HL-60/S4 (cell line): ENCODE measurements around the gene TRIM14.
"Not testable (repeated sequence)": the region's sequence is repeated elsewhere in the genome, so short reads cannot be mapped to it uniquely, and the experiment has no call there.

Experiments used
- in situ Hi-C: fragments of 300-500 bp; cut with MboI; formaldehyde crosslinking; loops from 2 replicates; pipeline ENCODE4 v1.14.3; 2022; ENCODE audit warnings: low sequenced_read_pairs

TRIM14 gene

DNA sequence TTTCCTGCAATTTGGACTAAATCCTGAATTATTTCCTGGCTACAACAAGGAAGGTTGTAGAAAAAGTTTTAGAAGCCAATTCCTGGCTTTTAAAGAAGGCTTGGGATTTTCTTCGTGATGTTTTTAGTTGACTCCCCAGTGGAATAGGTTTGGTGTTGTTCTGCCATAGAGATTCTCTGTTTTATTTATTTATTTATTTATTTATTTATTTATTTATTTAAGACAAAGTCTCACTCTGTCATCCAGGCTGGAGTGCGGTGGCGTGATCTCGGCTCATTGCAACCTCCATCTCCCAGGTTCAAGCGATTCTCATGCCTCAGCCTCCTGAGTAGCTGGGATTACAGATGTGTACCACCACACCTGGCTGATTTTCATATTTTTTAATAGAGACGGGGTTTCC is 1.9 kb downstream of the TRIM14 start:
- in situ Hi-C loops, result not testable (repeated sequence)

DNA sequence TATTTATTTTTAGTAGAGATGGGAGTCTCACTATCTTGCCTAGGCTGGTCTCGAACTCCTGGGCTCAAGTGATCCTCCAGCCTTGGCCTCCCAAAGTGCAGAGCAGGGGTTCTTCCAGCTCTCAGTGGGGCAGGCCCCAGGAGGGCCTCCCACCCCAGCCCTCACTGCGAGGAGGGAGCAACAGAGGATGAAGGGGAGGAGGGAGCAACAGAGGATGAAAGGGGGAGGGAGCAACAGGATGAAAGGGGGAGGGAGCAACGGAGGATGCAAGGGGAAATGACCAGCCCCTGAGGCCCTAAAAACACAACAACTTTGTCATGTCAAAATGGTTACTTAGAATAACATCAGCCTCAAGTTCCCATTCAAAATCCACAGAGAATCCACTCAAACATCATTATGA is 10.0 kb downstream of the TRIM14 start:
- in situ Hi-C loops, result no loop called here

DNA sequence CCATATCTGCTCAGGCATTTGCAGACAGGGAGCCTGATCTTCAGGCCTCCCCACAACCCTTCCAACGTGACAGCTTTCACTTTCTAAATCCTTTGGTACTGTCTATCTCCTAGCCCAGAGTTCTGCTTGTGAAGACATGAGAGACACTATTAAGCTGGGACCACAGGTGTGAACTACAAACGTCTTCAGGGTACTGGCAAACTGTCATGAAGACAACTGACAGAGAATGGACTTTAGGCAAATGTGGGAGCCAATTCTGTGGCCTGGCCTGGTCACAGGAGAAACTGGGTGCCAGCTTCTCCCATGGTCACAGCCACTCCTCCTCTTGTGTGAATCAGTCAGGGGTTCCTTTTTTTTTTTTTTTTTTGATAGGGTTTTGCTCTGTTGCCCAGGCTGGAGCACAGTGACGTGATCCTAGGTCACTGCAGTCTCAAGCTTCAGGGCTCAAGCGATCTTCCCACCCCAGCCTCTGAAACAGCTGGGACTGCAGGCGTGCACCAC is 10.4 kb downstream of the TRIM14 start:
- in situ Hi-C loops, result no loop called here

DNA sequence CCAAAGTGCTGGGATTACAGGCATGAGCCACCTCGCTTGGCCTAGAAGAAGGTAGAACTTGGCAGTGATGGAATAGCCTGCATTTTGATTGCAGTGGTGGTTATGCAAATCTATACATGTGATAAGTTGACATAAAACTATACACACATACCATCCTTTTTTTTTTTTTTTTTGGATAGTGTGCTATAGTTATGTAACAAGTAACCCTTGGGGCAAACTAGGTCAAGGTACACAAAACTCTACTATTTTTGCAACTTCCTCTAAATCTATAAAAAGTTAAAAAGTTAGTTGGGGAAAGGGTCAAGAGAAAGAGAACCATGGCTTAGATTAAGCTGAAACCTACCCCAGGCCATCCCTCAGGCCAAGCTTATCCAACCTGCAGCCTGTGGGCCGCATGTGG is 11.1 kb downstream of the TRIM14 start:
- in situ Hi-C loops, result no loop called here

DNA sequence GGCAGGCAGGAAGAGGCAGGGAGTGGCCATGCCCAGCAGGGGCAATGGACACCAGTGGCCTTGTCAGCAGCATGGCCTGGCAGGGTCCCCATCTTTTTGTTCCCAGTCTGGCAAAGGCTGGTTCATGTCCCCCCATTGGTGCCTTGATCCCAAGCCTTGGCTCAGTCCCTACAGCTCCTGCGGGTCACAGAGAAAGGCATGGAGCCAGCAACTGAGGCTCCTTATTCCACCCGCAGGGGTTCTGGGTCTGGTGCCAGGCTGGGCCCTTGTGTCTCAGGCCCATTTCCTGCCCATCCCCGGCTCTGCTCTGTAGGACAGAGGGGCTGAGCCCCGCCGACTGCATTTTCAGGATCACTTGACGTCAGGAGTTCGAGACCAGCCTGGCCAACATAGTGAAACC is 14.0 kb downstream of the TRIM14 start:
- in situ Hi-C loops, result no loop called here

DNA sequence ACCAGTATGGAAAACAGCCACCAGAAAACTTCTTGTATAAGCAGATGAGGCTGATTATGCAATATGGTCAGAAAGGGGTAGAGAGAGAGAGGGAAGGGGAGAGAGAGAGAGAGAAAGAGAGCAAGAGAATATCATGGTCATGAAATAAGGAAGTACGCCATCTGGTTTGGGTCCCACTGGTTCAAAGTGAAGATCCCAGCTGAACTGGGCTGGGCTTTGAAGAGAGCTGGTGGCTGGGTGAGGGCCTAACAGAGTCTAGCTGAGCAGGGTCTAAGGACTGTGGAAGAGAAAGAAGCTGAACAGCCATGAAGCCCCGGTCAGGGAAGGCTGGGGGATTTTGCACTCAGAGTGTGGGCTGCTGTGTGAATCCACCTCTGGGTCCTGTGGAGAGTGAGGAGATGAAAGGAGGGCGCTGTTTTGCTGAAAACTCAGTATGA is 14.6 kb downstream of the TRIM14 start:
- in situ Hi-C loops, result no loop called here

DNA sequence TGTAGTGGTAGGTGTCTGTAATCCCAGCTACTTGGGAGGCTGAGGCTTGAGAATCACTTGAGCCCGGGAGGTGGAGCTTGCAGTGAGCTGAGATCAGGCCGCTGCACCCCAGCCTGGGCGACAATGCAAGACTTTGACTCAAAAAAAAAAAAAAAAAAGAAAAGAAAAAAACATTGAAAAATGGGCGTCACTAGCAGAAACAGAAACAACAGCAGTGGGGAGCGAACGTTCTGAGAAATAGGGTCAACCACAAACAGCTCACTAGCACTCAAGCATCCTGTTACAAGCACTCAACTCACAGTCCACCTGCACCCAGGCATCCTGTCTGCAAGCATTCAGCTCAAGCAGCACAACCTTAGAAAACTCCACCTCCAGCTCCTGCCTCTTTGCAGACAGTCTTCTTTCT is 17.2 kb downstream of the TRIM14 start:
- in situ Hi-C loops, result no loop called here

DNA sequence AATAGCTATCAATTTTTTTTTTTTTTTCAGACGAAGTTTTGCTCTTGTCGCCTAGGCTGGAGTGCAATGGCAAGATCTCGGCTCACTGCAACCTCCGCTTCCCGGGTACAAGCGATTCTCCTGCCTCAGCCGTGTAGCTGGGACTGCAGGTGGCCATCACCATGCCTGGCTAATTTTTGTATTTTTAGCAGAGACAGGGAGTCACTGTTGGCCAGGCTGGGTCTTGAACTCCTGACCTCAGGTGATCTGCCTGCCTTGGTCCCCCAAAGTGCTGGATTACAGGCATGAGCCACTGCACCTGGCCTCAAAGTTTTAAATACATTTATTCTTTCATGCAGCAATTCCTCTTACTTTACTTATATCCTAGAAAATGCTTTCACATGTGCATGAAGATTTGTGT is 17.6 kb downstream of the TRIM14 start:
- in situ Hi-C loops, result no loop called here

DNA sequence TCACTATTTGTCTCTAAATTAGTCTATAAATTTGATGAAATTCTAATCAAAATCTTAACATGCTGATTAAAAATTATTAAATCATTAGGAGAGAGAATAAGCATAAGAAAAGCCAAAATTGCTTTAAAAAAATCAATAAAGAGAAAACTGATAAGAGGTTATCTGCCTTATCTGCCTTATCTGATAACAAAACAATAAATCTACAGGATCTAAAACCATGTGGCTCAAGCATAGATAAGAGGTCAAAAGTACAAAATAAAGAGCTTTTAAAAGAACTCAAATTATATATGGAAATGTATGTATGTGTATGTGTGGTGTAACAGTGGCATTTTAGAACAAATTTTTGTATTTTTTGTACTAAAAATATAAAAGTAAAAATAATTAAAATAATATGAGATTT is 18.6 kb downstream of the TRIM14 start:
- in situ Hi-C loops, result no loop called here

DNA sequence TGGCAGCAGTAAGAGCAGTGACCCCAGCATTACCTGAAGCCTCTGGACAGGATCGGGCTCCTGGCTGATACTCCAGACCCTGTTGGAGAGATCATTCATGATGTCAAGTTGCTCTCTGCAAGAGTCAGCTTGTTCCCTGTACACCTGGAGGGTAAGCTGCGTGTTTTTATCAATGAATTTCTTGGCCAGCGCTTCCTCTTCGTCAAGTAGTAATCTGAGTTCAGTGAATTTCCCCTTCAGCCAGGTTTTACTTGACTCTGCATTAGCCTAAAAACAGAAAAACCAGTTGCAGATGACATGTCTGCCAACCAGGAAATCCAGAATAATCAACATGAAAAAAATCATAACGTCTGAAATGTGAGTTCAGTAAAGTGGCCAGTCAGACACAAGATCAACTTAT is 19.1 kb downstream of the TRIM14 start:
- in situ Hi-C loops, result no loop called here

DNA sequence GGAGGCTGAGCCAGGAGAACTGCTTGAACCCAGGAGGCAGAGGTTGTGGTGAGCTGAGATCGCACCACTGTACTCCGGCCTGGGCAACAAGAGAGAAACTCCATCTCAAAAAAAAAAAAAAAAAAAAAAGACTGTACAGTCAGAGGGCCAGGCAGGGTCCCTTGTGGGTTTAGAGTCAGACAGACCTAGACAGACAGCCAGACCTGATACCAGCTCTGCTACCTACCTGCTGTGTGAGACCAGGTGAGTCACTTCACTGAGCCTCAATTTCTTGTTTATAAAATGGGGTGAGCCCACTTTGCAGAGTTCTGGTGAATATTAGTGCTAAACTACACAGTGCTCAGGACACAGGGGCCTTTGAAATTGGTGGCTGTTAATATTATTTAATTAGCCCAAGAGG is 19.7 kb downstream of the TRIM14 start:
- in situ Hi-C loops, result no loop called here

DNA sequence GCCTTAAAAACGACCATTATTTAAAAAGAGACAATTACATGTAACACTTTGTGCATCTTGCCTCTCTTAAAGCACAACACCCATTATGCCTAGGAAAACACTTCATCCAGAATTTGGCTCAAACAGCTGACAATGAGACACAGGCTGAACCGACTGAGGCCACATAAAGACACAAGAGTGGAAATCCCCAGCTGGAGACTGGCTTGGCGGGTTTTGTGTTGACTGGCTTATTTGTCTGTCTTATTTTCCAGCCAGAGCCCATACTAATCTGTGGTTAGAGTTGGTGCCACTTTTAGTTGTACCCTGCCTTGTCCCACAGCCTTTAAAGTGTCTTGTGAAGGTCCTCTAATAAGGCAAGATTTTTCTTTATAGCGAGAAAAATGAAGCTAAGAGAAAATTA is 21.2 kb downstream of the TRIM14 start:
- in situ Hi-C loops, result no loop called here

DNA sequence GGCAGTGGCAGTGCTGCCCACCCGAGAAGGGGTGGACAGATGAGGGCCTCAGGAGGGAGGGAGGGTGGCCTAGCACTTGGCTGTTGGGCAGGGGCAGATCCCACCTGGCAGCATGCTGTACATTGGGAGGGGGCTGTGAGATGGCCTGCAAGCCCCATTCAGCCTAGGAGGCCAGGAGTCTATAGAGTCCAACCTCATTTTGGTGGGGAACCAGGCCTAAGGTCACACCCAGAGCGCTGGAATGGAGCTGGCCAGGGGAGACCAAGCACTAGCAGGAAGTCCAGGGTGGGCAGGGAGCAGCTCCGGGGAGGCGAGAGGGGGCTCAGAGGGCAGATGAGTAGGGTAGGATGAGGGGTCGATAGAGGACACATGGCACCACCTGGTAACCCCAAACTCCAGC is 22.9 kb downstream of the TRIM14 start:
- in situ Hi-C loops, result no loop called here

DNA sequence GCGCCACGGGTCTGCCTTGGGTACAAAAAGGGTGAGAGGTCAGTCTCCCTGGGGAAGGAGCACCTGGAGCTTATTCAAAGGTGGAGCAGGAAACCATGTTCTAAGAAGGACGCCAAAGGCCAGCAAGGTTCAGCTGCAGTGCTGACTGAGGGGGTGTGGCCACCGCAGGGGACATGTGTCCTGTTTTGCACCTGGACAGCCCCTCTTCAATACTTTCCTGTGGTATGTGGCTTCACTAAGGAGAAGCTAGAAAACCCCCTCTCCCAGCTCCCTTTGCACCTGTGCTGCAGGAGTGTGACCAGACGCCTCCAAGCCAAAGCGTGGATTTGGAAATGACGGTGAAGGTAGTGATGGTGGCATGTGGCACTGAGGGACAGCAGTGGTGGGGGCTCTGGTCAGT is 23.6 kb downstream of the TRIM14 start:
- in situ Hi-C loops, result no loop called here

DNA sequence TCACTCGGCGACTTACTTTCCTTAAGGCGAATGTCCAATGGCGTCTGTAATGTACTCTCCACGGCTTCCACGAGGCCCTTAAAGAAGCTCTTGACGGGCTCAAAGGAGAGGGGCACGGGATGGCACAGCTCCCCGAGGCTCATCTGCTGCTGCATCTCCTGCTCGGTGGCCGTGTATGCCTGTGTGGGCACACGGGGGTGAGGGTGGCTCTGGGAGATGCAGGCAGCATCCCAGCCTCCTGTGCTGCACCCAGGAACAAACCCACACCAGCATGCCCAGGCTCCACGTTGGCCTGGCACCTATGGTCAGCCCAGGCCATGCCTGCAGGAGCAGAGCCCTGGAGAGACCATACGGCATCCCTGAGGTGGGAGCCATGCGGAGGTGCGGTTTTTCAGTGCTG is 24.2 kb downstream of the TRIM14 start:
- in situ Hi-C loops, result no loop called here

DNA sequence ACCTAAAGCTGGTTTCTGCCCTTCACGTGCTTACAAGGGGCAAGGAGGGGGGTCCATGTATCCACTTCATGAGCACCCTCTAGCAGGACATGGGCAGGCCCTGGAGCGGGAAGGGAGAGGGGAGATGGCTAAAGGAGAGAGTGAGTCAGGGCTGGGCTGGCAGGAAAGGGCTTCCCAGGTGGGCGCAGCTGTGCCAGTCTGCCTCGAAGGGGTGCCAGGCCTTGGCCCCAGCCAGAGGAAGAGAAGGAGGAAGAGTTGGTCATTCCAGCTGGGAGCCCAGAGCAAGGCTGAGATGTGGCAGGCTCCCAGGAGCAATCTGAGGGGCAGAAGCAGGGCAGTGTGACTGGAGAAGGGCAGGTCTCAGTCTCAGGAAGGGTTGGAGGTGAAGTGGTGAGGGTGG is 24.7 kb downstream of the TRIM14 start:
- in situ Hi-C loops, result no loop called here

DNA sequence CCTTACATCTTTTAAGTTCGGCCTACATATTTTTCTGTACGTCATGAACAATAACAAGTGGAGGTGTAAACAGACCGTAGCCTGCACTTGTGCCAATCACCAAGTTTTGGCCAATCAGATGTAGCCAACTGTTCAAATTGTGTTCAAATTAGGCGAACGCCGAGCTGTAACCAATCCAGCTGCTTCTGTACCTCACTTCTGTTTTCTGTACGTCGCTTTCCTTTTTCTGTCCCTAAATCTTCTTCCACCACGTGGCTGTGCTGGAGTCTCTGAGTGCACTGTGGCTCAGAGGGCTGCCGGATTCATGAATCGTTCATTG is 26.4 kb downstream of the TRIM14 start:
- in situ Hi-C loops, result no loop called here

DNA sequence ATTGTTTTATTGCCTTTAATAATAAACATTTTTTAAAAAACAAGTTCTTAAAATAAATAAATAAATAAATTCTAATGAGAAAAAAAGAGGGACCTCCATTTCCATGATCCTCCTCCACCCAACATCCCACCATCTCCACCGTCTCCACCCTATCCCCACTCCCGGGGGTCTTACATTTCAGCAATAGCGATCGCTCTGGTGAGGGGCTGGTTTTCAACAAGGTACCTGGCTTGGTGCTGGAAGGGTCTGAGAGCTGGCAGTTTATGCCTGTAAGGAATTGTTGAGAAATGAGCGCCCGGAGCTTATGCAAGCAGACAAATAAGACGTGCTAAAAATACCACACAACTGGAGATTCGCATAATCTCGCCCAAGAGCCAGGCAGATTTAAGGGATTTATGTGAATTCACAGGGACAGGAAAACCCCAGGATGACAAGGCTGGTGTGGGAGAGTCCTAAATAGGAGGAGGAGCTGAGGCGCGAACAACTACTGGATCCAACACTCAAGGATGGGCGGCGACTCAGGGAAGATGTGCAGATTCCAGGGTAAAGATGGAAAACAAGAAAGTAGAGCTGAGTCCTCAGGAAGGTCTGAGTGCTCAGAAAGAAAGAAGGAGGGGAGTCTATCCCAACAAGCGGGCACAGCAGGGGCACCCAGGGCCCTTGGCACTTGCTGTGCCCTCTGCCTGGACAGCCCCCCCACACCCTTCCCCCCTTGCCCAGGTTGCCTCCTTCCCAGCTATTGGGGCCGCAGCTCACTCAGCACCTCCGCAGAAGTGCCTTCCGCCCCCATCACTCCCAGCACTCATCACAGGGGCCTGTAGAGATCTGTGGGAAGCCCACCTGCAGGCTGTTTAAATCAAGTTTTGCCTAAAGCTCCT is 27.0 kb downstream of the TRIM14 start:
- in situ Hi-C loops, result no loop called here

DNA sequence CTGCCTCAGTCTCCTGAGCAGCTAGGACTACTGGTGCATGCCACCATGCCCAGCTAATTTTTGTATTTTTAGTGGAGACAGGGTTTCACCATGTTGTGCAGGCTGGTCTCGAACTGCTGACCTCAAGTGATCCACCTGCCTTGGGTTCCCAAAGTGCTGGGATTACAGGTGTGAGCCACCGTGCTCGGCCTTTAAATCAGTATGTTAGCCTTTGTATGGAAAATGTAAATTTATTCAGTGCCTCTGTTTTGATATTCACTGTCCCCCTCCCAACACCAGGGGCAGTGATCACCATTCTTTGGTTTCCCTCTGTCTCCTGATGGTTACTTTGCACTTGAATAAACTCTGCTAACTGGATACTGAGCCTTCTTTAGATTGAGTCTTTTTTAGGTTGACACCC is 28.3 kb downstream of the TRIM14 start:
- in situ Hi-C loops, result not testable (repeated sequence)

DNA sequence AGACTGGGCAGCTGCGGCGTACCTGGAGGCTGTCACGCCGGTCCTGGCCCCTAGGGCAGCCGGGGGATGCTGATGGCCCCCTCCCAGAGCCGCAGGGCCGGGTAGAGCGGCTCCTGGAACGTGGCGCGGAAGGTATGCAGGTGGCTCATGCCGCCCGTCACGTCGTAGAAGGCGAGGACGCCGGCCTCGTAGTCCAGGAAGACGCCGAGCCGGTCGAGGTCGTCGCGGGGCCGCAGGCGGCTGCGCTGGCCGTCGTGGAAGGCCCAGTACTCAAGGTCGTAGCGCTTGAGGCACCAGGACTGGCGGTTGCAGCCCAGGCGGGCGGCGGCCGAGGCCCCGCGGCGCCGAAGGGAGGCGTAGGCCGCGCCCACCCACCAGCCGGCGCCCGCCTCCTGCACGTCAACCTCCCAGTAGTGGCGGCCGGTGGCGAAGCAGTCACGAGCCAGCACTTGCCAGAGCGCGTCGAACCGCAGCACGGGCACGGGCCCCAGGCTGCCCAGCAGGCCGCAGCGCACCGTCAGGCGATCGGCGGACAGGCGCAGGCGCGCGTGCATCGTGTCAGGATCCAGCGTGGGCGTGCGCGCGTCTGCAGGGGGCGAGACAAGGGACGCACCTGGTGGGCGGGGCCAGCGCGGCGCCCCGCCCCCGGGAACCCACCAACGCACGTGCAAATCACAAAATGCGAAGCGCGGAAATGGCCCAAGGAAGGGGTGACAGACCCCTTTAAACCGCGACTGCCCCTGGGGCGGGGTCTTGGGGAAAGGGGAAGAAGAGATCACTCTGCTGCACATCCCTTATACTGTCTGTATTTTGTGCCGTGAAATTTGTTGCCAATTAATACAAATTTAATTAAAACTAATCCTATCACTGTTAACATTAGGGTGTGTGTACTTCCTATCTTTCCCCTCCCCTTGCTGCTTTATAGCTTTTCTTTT is 31.3 kb downstream of the TRIM14 start:
- in situ Hi-C loops, result no loop called here

DNA sequence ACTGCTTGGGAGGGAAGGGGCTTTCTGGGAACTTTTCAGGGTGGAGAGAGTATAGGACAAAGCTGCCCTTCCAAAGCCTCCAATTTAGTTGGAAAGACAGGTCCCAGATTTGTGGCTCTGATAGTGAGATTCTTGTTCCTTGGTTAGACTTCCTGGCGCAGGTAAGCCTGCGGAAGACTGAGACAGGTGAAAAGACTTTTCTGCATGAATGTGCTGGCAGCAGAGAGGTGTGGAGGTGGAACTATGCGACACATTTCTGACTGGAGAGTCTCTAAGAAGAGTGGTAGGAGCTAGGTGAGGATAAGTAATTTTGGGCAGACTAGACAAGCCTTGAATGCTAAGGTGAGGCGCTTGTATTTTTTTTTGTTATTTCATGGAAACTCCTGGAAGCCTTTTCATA is 32.6 kb downstream of the TRIM14 start:
- in situ Hi-C loops, result no loop called here

DNA sequence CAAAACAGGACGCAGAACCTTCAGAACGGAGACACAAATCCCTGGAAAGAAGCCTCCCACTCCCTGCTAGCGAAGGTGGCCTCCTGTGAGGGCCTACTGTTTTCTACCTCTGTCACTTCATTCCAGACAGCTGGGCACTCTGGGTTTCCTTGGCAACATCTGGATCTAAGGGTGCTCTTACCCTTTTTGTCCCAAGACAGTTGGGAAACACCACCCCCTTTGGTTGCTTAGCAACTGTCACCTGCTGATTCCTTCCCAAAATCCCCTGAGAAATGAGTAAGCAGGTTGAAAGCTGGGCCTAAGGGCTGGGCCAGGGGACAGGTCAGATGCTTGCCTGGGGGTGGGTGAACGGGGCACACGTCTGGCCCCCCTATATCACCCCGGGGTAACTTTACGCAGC is 33.1 kb downstream of the TRIM14 start:
- in situ Hi-C loops, result no loop called here
